KMS-11 (cell line): ENCODE results near the gene ATRNL1.

Source experiments
- H2AFZ ChIP-seq: fragments of 200-600 bp; sonication (generic); 2 replicates; pipeline ENCODE4 v1.6.1; 2016; ENCODE audit warnings: antibody characterized with exemption, mixed run types, low read depth
- H3K27ac ChIP-seq: fragments of 200-600 bp; sonication (generic); 2 replicates; pipeline ENCODE4 v1.6.1; 2016; ENCODE audit warnings: mild to moderate bottlenecking, mixed run types
- H3K27me3 ChIP-seq: fragments of 200-600 bp; sonication (generic); 2 replicates; pipeline ENCODE4 v1.6.1; 2017; ENCODE audit warnings: mild to moderate bottlenecking, low read depth, mixed run types, moderate library complexity; ENCODE audit not compliant: insufficient read depth
- H3K36me3 ChIP-seq: fragments of 200-600 bp; sonication (generic); 2 replicates; pipeline ENCODE4 v1.6.1; 2017; ENCODE audit warnings: mild to moderate bottlenecking, mixed run types; ENCODE audit not compliant: insufficient read depth
- H3K4me1 ChIP-seq: fragments of 200-600 bp; sonication (generic); 2 replicates; pipeline ENCODE4 v1.6.1; 2016; ENCODE audit warnings: mild to moderate bottlenecking, low read depth, mixed run types; ENCODE audit not compliant: poor library complexity, severe bottlenecking
- H3K4me2 ChIP-seq: fragments of 200-600 bp; sonication (generic); 2 replicates; pipeline ENCODE4 v1.7.0; 2016; ENCODE audit warnings: mild to moderate bottlenecking, mixed run types
- H3K4me3 ChIP-seq: fragments of 200-600 bp; sonication (generic); IDR thresholded peaks from 2 replicates; pipeline ENCODE4 v1.6.1; 2017; ENCODE audit warnings: low read depth, low read length, mixed read lengths; ENCODE audit not compliant: insufficient read depth
- H3K79me2 ChIP-seq: fragments of 200-600 bp; sonication (generic); 2 replicates; pipeline ENCODE4 v1.6.1; 2016; ENCODE audit warnings: low read depth, mixed run types; ENCODE audit not compliant: insufficient read depth
- H3K9ac ChIP-seq: fragments of 200-600 bp; sonication (generic); 2 replicates; pipeline ENCODE4 v1.6.1; 2016; ENCODE audit warnings: mild to moderate bottlenecking, mixed run types
- H4K20me1 ChIP-seq: fragments of 200-600 bp; sonication (generic); 2 replicates; pipeline ENCODE4 v1.6.1; 2016; ENCODE audit warnings: mild to moderate bottlenecking, mixed run types; ENCODE audit not compliant: insufficient read depth
- CTCF ChIP-seq: fragments of 200-600 bp; sonication (generic); conservative IDR thresholded peaks from 2 replicates; pipeline ENCODE4 v1.6.1; 2017; ENCODE audit warnings: low read depth, mild to moderate bottlenecking, antibody characterized with exemption, low read length, moderate library complexity, mixed read lengths

Gene ATRNL1

GRCh38 chr10:115879372-115880089, 786.4 kb downstream of the ATRNL1 start:
- Histone ChIP-seq H3K79me2 (no peaks in the 10 kb centered on the region), H3K36me3 (no peaks in the 10 kb centered on the region), H3K4me2 (no peak overlapping the region), H3K9ac (no peak overlapping the region), H3K4me3 (no peak overlapping the region), H4K20me1 (no peaks in the 10 kb centered on the region), H3K27me3 (no peaks in the 10 kb centered on the region), H2AFZ (no peak overlapping the region), H3K4me1 (no peaks in the 10 kb centered on the region), H3K27ac (no peak overlapping the region)
- no peak for TF ChIP-seq CTCF

GRCh38 chr10:115882021-115882420, 788.9 kb downstream of the ATRNL1 start:
- Histone ChIP-seq H3K9ac (no peak overlapping the region), H3K27me3 (no peaks in the 10 kb centered on the region), H3K4me2 (no peak overlapping the region), H4K20me1 (no peaks in the 10 kb centered on the region), H3K4me3 (no peak overlapping the region), H3K4me1 (no peaks in the 10 kb centered on the region), H3K79me2 (no peaks in the 10 kb centered on the region), H3K36me3 (no peaks in the 10 kb centered on the region), H2AFZ (no peak overlapping the region), H3K27ac (no peak overlapping the region)
- TF ChIP-seq CTCF, result no peak

- H3K9ac ChIP-seq, result no peak overlapping the region
- no peaks in the 10 kb centered on the region for H3K36me3 ChIP-seq
- H3K27me3 ChIP-seq, result no peaks in the 10 kb centered on the region
- H3K4me2 ChIP-seq, result no peak overlapping the region
- no peak overlapping the region for H3K4me3 ChIP-seq
- no peak overlapping the region for H2AFZ ChIP-seq
- H3K4me1 ChIP-seq, result no peaks in the 10 kb centered on the region
- H4K20me1 ChIP-seq, result no peaks in the 10 kb centered on the region
- H3K27ac ChIP-seq, result no peak overlapping the region
- H3K79me2 ChIP-seq, result no peaks in the 10 kb centered on the region
- TF ChIP-seq CTCF, result no peak
These were observed 790.2 kb downstream of the ATRNL1 start for GRCh38 chr10:115883372-115883771.

GRCh38 chr10:115884331-115884730, 791.2 kb downstream of the ATRNL1 start:
- no peak overlapping the region for H3K9ac ChIP-seq
- H3K4me2 ChIP-seq, result no peak overlapping the region
- H3K79me2 ChIP-seq, result no peaks in the 10 kb centered on the region
- H3K4me1 ChIP-seq, result no peaks in the 10 kb centered on the region
- H3K27me3 ChIP-seq, result no peaks in the 10 kb centered on the region
- TF ChIP-seq CTCF, result no peak
- H3K4me3 ChIP-seq, result no peak overlapping the region
- H4K20me1 ChIP-seq, result no peaks in the 10 kb centered on the region
- H3K27ac ChIP-seq, result no peak overlapping the region
- no peak overlapping the region for H2AFZ ChIP-seq
- no peaks in the 10 kb centered on the region for H3K36me3 ChIP-seq
